Measurements from ENCODE around the gene S1PR4. TPM values are rescaled to one million over a fixed set of nuclear protein-coding genes. Genes with fewer than 3 reads are reported as not detected.
A peak's percentile ranks its signal among the peaks of the same experiment; 100 is the strongest.
"Not testable (repeated sequence)": the region's sequence is repeated elsewhere in the genome, so short reads cannot be mapped to it uniquely, and the experiment has no call there.

Gene S1PR4
- total and polyA plus RNA-seq, 4 experiments from 2014 or later, result 231 to 503 (median 341) TPM

DNA sequence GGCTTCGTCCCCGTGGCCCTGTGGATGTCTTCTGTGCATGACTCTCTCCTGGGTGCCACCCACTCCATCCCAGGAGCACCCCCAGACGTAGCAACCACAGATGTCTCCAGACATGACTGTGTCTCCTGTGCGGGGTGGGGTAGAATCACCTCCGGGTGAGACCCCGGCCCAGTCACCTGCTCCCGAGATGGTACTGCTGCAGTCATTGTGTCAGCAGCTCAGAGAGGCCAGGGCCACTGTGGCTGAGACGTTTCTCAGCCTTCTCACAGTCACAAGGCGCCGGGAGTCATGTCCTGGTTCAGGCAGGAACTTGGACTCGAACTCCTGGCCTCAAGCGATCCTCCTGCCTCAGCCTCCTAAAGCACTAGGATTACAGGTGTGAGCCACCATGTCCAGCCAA, 23.8 kb downstream of the S1PR4 start:
- ChIA-PET POLR2A (ENCODE audit: partially characterized antibody) (no interaction called here), CTCF (ENCODE audit: partially characterized antibody) (interaction anchor here (0.7 kb wide), 1 partner anchor 16 kb away, joined by 4 read pairs; the partner anchor contains the start of gene NCLN)
- H3K9me3 Mint-ChIP-seq, result no peaks in the 10 kb centered on the region
- Histone ChIP-seq H3K4me3 (ENCODE audit: low read length in 2 of 2) (no peak overlapping the region), H3K27ac (ENCODE audit: low read depth, low read length) (no peak overlapping the region), H3K36me3 (ENCODE audit: insufficient read depth, low read length) (peaks cover 5% of the 10 kb centered on the region), H3K4me1 (ENCODE audit: insufficient read depth, low read length) (no peaks in the 10 kb centered on the region), H3K9me3 (ENCODE audit: control insufficient read depth in 1 of 2, low read length in 2 of 2) (no peaks in the 10 kb centered on the region), H3K27me3 (ENCODE audit: insufficient read depth, low read length) (no peaks in the 10 kb centered on the region)
- H3K4me3 Mint-ChIP-seq, result no peak overlapping the region
- no peaks in the 10 kb centered on the region for H3K27me3 Mint-ChIP-seq
- H3K27ac Mint-ChIP-seq, result peak overlapping the region in 2 of 7 donors; percentile 35 to 51
- intact Hi-C loops (cut with micrococcal nuclease), result no loop called here
- H3K4me1 Mint-ChIP-seq, result no peaks in the 10 kb centered on the region
- no peak for DNase-seq
- H3K36me3 Mint-ChIP-seq, result peaks cover 0 to 16% of the 10 kb centered on the region in 2 donors

DNA sequence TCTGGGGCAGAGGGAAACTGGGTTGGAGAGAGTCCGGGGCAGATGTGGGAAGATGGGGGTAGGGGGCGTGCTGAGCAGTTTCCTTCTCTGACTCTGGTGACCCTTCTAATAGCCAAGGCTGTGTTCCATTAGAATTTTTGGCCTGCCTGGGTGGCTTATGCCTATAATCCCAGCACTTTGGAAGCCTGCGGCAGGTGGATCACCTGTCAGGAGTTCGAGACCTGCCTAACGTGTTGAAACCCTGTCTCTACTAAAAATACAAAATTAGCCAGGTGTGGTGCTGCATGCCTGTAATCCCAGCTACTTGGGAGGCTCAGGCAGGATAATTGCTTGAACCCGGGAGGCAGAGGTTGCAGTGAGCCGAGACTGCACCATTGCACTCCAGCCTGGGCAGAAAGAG, 24.3 kb downstream of the S1PR4 start:
- DNase-seq; H3K27me3 ChIP-seq (ENCODE audit: insufficient read depth, low read length); H3K9me3 ChIP-seq (ENCODE audit: control insufficient read depth in 1 of 2, low read length in 2 of 2); H3K9me3 Mint-ChIP-seq; intact Hi-C loops (cut with micrococcal nuclease); H3K4me3 ChIP-seq (ENCODE audit: low read length in 2 of 2); H3K27ac Mint-ChIP-seq; H3K36me3 ChIP-seq (ENCODE audit: insufficient read depth, low read length); POLR2A ChIA-PET (ENCODE audit: partially characterized antibody); H3K27me3 Mint-ChIP-seq; H3K4me1 ChIP-seq (ENCODE audit: insufficient read depth, low read length); H3K4me3 Mint-ChIP-seq; H3K27ac ChIP-seq (ENCODE audit: low read depth, low read length); H3K4me1 Mint-ChIP-seq: not testable (repeated sequence)
- CTCF ChIA-PET (ENCODE audit: partially characterized antibody), result interaction anchor here (0.7 to 1.1 kb wide), 2 partner anchors 17 to 57 kb away, joined by 3 to 4 read pairs; partner anchors contain the start of gene NCLN
- peaks cover 0 to 16% of the 10 kb centered on the region in 2 donors for H3K36me3 Mint-ChIP-seq

- ChIA-PET POLR2A (ENCODE audit: partially characterized antibody) (no interaction called here), CTCF (ENCODE audit: partially characterized antibody) (interaction anchor here (1.1 kb wide), 1 partner anchor 58 kb away, joined by 3 read pairs; no protein-coding TSS in a partner anchor)
- Mint-ChIP-seq H3K4me1 (no peaks in the 10 kb centered on the region), H3K4me3 (no peak overlapping the region), H3K36me3 (peaks cover 0 to 17% of the 10 kb centered on the region in 2 donors), H3K27me3 (no peaks in the 10 kb centered on the region), H3K9me3 (no peaks in the 10 kb centered on the region), H3K27ac (no peak overlapping the region)
- Histone ChIP-seq H3K4me3 (ENCODE audit: low read length in 2 of 2) (no peak overlapping the region), H3K9me3 (ENCODE audit: control insufficient read depth in 1 of 2, low read length in 2 of 2) (no peaks in the 10 kb centered on the region), H3K36me3 (ENCODE audit: insufficient read depth, low read length) (peaks cover 5% of the 10 kb centered on the region), H3K27ac (ENCODE audit: low read depth, low read length) (no peak overlapping the region), H3K4me1 (ENCODE audit: insufficient read depth, low read length) (no peaks in the 10 kb centered on the region), H3K27me3 (ENCODE audit: insufficient read depth, low read length) (no peaks in the 10 kb centered on the region)
- intact Hi-C loops (cut with micrococcal nuclease), result no loop called here
- DNase-seq, result no peak
Measured at GRCh38 chr19:3203805-3204645, 25.5 kb downstream of the S1PR4 start.

GRCh38 chr19:3204646-3205275, 26.2 kb downstream of the S1PR4 start:
- no peak for DNase-seq
- Histone ChIP-seq H3K4me1 (ENCODE audit: insufficient read depth, low read length) (no peaks in the 10 kb centered on the region), H3K27ac (ENCODE audit: low read depth, low read length) (no peak overlapping the region), H3K27me3 (ENCODE audit: insufficient read depth, low read length) (no peaks in the 10 kb centered on the region), H3K4me3 (ENCODE audit: low read length in 2 of 2) (no peak overlapping the region), H3K36me3 (ENCODE audit: insufficient read depth, low read length) (peaks cover 5% of the 10 kb centered on the region), H3K9me3 (ENCODE audit: control insufficient read depth in 1 of 2, low read length in 2 of 2) (no peaks in the 10 kb centered on the region)
- peaks cover 0 to 6% (median 0%) of the 10 kb centered on the region in 4 donors for H3K4me1 Mint-ChIP-seq
- ChIA-PET CTCF (ENCODE audit: partially characterized antibody) (no interaction called here), POLR2A (ENCODE audit: partially characterized antibody) (no interaction called here)
- no peaks in the 10 kb centered on the region for H3K27me3 Mint-ChIP-seq
- peaks cover 0 to 20% of the 10 kb centered on the region in 2 donors for H3K36me3 Mint-ChIP-seq
- intact Hi-C loops (cut with micrococcal nuclease), result no loop called here
- H3K9me3 Mint-ChIP-seq, result no peaks in the 10 kb centered on the region
- H3K4me3 Mint-ChIP-seq, result no peak overlapping the region
- no peak overlapping the region for H3K27ac Mint-ChIP-seq

DNA sequence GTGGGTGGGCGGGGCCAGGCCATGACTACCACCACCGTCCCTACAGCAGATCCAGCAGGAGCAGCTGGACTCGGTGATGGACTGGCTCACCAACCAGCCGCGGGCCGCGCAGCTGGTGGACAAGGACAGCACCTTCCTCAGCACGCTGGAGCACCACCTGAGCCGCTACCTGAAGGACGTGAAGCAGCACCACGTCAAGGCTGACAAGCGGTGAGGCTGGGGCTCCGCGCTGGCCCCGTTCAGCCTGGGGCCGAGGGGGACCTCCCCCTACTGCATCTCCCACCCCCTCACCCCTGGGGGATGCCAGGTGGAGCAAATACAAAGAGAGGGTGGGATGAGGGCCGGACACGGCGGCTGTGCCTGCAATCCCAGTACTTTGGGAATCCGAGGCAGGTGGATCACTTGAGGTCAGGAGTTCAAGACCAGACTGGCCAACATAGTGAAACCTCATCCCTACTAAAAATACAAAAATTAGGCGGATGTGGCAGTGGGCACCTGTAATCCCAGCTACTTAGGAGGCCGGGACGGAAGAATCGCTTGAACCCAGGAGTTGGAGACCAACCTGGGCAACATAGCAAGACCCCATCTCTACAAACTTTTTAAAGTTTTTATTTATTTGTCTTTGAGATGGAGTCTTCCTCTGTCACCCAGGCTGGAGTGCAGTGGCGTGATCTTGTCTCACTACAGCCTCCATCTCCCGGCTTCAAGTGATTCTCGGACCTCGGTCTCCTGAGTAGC, 27.8 kb downstream of the S1PR4 start:
- Histone ChIP-seq H3K27me3 (ENCODE audit: insufficient read depth, low read length) (no peaks in the 10 kb centered on the region), H3K4me1 (ENCODE audit: insufficient read depth, low read length) (no peaks in the 10 kb centered on the region), H3K4me3 (ENCODE audit: low read length in 2 of 2) (no peak overlapping the region), H3K27ac (ENCODE audit: low read depth, low read length) (no peak overlapping the region), H3K36me3 (ENCODE audit: insufficient read depth, low read length) (peaks cover 5% of the 10 kb centered on the region), H3K9me3 (ENCODE audit: control insufficient read depth in 1 of 2, low read length in 2 of 2) (no peaks in the 10 kb centered on the region)
- H3K4me1 Mint-ChIP-seq, result peaks cover 0 to 10% (median 4%) of the 10 kb centered on the region in 4 donors
- H3K27ac Mint-ChIP-seq, result no peak overlapping the region
- ChIA-PET POLR2A (ENCODE audit: partially characterized antibody) (no interaction called here), CTCF (ENCODE audit: partially characterized antibody) (no interaction called here)
- H3K36me3 Mint-ChIP-seq, result peaks cover 0 to 23% of the 10 kb centered on the region in 2 donors
- no peaks in the 10 kb centered on the region for H3K9me3 Mint-ChIP-seq
- intact Hi-C loops (cut with micrococcal nuclease), result no loop called here
- H3K4me3 Mint-ChIP-seq, result no peak overlapping the region
- H3K27me3 Mint-ChIP-seq, result no peaks in the 10 kb centered on the region
- no peak for DNase-seq

DNA sequence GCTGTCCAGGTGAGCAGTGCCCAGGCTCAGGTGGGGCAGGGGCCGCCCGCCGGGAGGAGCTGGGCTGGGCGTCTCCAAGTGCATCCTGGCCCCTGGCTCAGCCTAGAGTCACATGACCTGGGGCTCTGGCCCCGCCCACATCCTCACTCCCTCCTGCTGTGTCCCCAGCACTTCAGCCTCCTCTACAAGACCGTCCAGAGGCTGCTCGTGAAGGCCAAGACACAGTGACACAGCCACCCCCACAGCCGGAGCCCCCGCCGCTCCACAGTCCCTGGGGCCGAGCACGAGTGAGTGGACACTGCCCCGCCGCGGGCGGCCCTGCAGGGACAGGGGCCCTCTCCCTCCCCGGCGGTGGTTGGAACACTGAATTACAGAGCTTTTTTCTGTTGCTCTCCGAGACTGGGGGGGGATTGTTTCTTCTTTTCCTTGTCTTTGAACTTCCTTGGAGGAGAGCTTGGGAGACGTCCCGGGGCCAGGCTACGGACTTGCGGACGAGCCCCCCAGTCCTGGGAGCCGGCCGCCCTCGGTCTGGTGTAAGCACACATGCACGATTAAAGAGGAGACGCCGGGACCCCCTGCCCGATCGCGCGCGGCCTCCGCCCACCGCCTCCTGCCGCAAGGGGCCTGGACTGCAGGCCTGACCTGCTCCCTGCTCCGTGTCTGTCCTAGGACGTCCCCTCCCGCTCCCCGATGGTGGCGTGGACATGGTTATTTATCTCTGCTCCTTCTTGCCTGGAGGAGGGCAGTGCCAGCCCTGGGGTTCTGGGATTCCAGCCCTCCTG, 29.1 kb downstream of the S1PR4 start:
- no peak overlapping the region for H3K4me3 Mint-ChIP-seq
- Histone ChIP-seq H3K9me3 (ENCODE audit: control insufficient read depth in 1 of 2, low read length in 2 of 2) (no peaks in the 10 kb centered on the region), H3K4me3 (ENCODE audit: low read length in 2 of 2) (no peak overlapping the region), H3K4me1 (ENCODE audit: insufficient read depth, low read length) (no peaks in the 10 kb centered on the region), H3K36me3 (ENCODE audit: insufficient read depth, low read length) (peaks cover 5% of the 10 kb centered on the region), H3K27me3 (ENCODE audit: insufficient read depth, low read length) (no peaks in the 10 kb centered on the region), H3K27ac (ENCODE audit: low read depth, low read length) (no peak overlapping the region)
- intact Hi-C loops (cut with micrococcal nuclease), result no loop called here
- peaks cover 0 to 19% of the 10 kb centered on the region in 2 donors for H3K36me3 Mint-ChIP-seq
- ChIA-PET POLR2A (ENCODE audit: partially characterized antibody) (no interaction called here), CTCF (ENCODE audit: partially characterized antibody) (interaction anchor here (1.3 kb wide), 1 partner anchor 132 kb away, joined by 3 read pairs; no protein-coding TSS in a partner anchor)
- no peaks in the 10 kb centered on the region for H3K9me3 Mint-ChIP-seq
- no peaks in the 10 kb centered on the region for H3K27me3 Mint-ChIP-seq
- no peak overlapping the region for H3K27ac Mint-ChIP-seq
- DNase-seq, result no peak
- H3K4me1 Mint-ChIP-seq, result peaks cover 0 to 10% (median 4%) of the 10 kb centered on the region in 4 donors

Data from CD4-positive, alpha-beta memory T cell (primary cell).